Natural killer cell (primary cell): ENCODE results near the gene PFKP. TPM values are rescaled to one million over a fixed set of nuclear protein-coding genes. Genes with fewer than 3 reads are reported as not detected.

Source experiments
- ATAC-seq, 3 donors: fragments of 150-1000 bp in 2 of 3; fragments of 200-7000 bp in 1 of 3; cut with Tn5 transposase; 1 replicate in 1 of 3; 2 replicates in 2 of 3; pipeline ENCODE4 v1.10.0; 2021; ENCODE audit warnings: mild to moderate bottlenecking in 2 of 3, moderate library complexity in 2 of 3
- DNase-seq, 2 donors: peaks; one replicate each; pipeline versions ENCODE4 v3.0.0 to v3.0.0-alpha.2; 2013 to 2021; ENCODE audit warnings: mixed read lengths in 1 of 2
- H3K27ac ChIP-seq: one replicate; pipeline ENCODE4 v1.5.1; 2013; ENCODE audit warnings: mild to moderate bottlenecking, low read length
- H3K27me3 ChIP-seq: one replicate; pipeline ENCODE4 v1.6.1; 2013; ENCODE audit warnings: low read length; ENCODE audit not compliant: control insufficient read depth, insufficient read depth
- H3K36me3 ChIP-seq: one replicate; pipeline ENCODE4 v1.6.1; 2013; ENCODE audit warnings: low read length; ENCODE audit not compliant: control insufficient read depth, insufficient read depth
- H3K4me1 ChIP-seq: one replicate; pipeline ENCODE4 v1.6.1; 2013; ENCODE audit warnings: low read length; ENCODE audit not compliant: control insufficient read depth, insufficient read depth
- H3K4me3 ChIP-seq: one replicate; pipeline ENCODE4 v1.5.1; 2013; ENCODE audit warnings: low read length
- H3K9me3 ChIP-seq: one replicate; pipeline ENCODE4 v1.6.1; 2013; ENCODE audit warnings: low read length; ENCODE audit not compliant: control insufficient read depth, insufficient read depth
- H3K27ac Mint-ChIP-seq, 2 donors: one replicate each; pipeline ENCODE4 v1.8.0; 2022; ENCODE audit warnings: mild to moderate bottlenecking in 2 of 2, mixed read lengths in 2 of 2, moderate library complexity in 1 of 2
- H3K27me3 Mint-ChIP-seq, 2 donors: one replicate each; pipeline ENCODE4 v1.8.0; 2022; ENCODE audit warnings: low read depth in 2 of 2, mixed read lengths in 2 of 2
- H3K36me3 Mint-ChIP-seq: one replicate; pipeline ENCODE4 v1.8.0; 2022; ENCODE audit warnings: mixed read lengths
- H3K4me1 Mint-ChIP-seq, 2 donors: one replicate each; pipeline ENCODE4 v1.8.0; 2022; ENCODE audit warnings: mixed read lengths in 2 of 2
- H3K4me3 Mint-ChIP-seq: one replicate; pipeline ENCODE4 v1.8.0; 2022; ENCODE audit warnings: mild to moderate bottlenecking, moderate library complexity, mixed read lengths
- H3K9me3 Mint-ChIP-seq, 2 donors: one replicate each; pipeline ENCODE4 v1.8.0; 2022; ENCODE audit warnings: mixed read lengths in 2 of 2
- CTCF ChIP-seq: fragments of 200-600 bp; IDR thresholded peaks from one replicate; pipeline ENCODE4 v1.8.0; 2022; ENCODE audit warnings: antibody characterized with exemption
- WGBS: methylation state at CpG from one replicate; pipeline ENCODE4 v1.1.7; 2013; ENCODE audit warnings: missing lambda C conversion rate; ENCODE audit not compliant: insufficient coverage; 5-methylcytosine and 5-hydroxymethylcytosine counted together
- intact Hi-C: fragments of 100-400 bp; cut with micrococcal nuclease; formaldehyde crosslinking; loops from one replicate; pipeline ENCODE4 v1.14.2; 2022
- total RNA-seq, 4 donors: library from RNA; stranded (reverse); fragments of 120-200 nt in 1 of 4; gene quantifications; one replicate each; pipeline versions ENCODE4 v1.2.3 to v1.2.4, GENCODE V29; 2013 to 2022

The PFKP gene
- total RNA-seq, 3 donors from 2014 or later (not counting 1 experiment from before 2014, with no cell fraction given): 43.9 to 62.4 (median 47.4) TPM

GRCh38 chr10:3085785-3086567, 18.6 kb downstream of the PFKP start:
- H3K4me3 ChIP-seq: no peak overlapping the region
- Mint-ChIP-seq H3K36me3 (peaks cover 6% of the 10 kb centered on the region), H3K9me3 (no peaks in the 10 kb centered on the region), H3K4me1 (peaks cover 4 to 7% of the 10 kb centered on the region in 2 donors), H3K27me3 (no peaks in the 10 kb centered on the region), H3K27ac (no peak overlapping the region), H3K4me3 (no peak overlapping the region)
- no peak overlapping the region for H3K27ac ChIP-seq
- intact Hi-C loops: no loop called here
- no peaks in the 10 kb centered on the region for H3K4me1 ChIP-seq
- no peak for TF ChIP-seq CTCF
- DNase-seq: no peak
- 85% methylated on average over 18 of the region's 20 CpGs for WGBS
- H3K9me3 ChIP-seq: no peaks in the 10 kb centered on the region
- H3K36me3 ChIP-seq: peaks cover 2% of the 10 kb centered on the region
- no peaks in the 10 kb centered on the region for H3K27me3 ChIP-seq
- no peak for ATAC-seq

GRCh38 chr10:3090388-3090787, 23.0 kb downstream of the PFKP start:
- peaks cover 31% of the 10 kb centered on the region for H3K4me1 ChIP-seq
- no peak for ATAC-seq
- no peak overlapping the region for H3K27ac Mint-ChIP-seq
- H3K27me3 Mint-ChIP-seq: no peaks in the 10 kb centered on the region
- no peak overlapping the region for H3K4me3 Mint-ChIP-seq
- H3K27ac ChIP-seq: no peak overlapping the region
- H3K9me3 ChIP-seq: no peaks in the 10 kb centered on the region
- DNase-seq: no peak
- intact Hi-C loops: no loop called here
- WGBS: 97% methylated on average over 9 of the region's 12 CpGs
- H3K27me3 ChIP-seq: no peaks in the 10 kb centered on the region
- TF ChIP-seq CTCF: no peak
- H3K4me1 Mint-ChIP-seq: peaks cover 36% of the 10 kb centered on the region in 2 donors
- H3K4me3 ChIP-seq: no peak overlapping the region
- no peaks in the 10 kb centered on the region for H3K36me3 Mint-ChIP-seq
- H3K36me3 ChIP-seq: no peaks in the 10 kb centered on the region
- H3K9me3 Mint-ChIP-seq: no peaks in the 10 kb centered on the region

- no peaks in the 10 kb centered on the region for H3K9me3 ChIP-seq
- H3K4me1 ChIP-seq: peaks cover 33% of the 10 kb centered on the region
- H3K9me3 Mint-ChIP-seq: no peaks in the 10 kb centered on the region
- no peak overlapping the region for H3K27ac Mint-ChIP-seq
- ATAC-seq (no peak), DNase-seq (no peak)
- intact Hi-C loops: no loop called here
- H3K27me3 ChIP-seq: no peaks in the 10 kb centered on the region
- no peaks in the 10 kb centered on the region for H3K27me3 Mint-ChIP-seq
- no peaks in the 10 kb centered on the region for H3K36me3 Mint-ChIP-seq
- H3K36me3 ChIP-seq: no peaks in the 10 kb centered on the region
- 78% methylated on average over 16 of the region's 17 CpGs for WGBS
- H3K4me3 Mint-ChIP-seq: no peak overlapping the region
- peaks cover 44% of the 10 kb centered on the region in 2 donors for H3K4me1 Mint-ChIP-seq
- TF ChIP-seq CTCF: no peak
- no peak overlapping the region for H3K27ac ChIP-seq
- no peak overlapping the region for H3K4me3 ChIP-seq
These were observed 23.8 kb downstream of the PFKP start for GRCh38 chr10:3090914-3091787.
